A673 (cell line): ENCODE data around the gene DMD.

Experiments used
- CTCF ChIP-seq: fragments of 300-800, 200-600 bp; sonication (generic); conservative IDR thresholded peaks from 2 replicates; pipeline ENCODE4 v1.5.1; 2017; ENCODE audit warnings: low read depth, mild to moderate bottlenecking, antibody characterized with exemption, low read length, moderate library complexity, mixed read lengths
- EZH2 ChIP-seq: fragments of 200-600 bp; sonication (generic); IDR thresholded peaks from 2 replicates; pipeline ENCODE4 v1.6.1; 2017; ENCODE audit warnings: borderline replicate concordance, low read depth, mild to moderate bottlenecking, mixed read lengths, antibody characterized with exemption, low read length; ENCODE audit not compliant: poor library complexity, severe bottlenecking

GRCh38 chrX:32010948-32011347, 1200.4 kb downstream of the DMD start:
- no peak for TF ChIP-seq CTCF
- TF ChIP-seq EZH2: no peak
